ENCODE measurements around the gene GFER.
"Not testable (repeated sequence)": the region's sequence is repeated elsewhere in the genome, so short reads cannot be mapped to it uniquely, and the experiment has no call there.

The GFER gene

DNA sequence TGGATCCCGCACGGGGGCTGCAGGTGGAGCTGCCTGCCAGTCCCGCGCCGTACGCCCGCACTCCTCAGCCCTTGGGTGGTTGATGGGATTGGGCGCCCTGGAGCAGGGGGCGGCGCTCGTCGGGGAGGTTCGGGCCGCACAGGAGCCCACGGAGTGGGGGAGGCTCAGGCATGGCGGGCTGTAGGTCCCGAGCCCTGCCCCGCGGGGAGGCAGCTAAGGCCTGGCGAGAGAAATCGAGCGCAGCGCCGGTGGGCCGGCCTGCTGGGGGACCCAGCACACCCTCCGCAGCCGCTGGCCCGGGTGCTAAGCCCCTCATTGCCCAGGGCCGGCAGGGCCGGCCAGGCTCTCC, 25.9 kb upstream of the GFER start:
- not testable (repeated sequence) for DNase-seq

DNA sequence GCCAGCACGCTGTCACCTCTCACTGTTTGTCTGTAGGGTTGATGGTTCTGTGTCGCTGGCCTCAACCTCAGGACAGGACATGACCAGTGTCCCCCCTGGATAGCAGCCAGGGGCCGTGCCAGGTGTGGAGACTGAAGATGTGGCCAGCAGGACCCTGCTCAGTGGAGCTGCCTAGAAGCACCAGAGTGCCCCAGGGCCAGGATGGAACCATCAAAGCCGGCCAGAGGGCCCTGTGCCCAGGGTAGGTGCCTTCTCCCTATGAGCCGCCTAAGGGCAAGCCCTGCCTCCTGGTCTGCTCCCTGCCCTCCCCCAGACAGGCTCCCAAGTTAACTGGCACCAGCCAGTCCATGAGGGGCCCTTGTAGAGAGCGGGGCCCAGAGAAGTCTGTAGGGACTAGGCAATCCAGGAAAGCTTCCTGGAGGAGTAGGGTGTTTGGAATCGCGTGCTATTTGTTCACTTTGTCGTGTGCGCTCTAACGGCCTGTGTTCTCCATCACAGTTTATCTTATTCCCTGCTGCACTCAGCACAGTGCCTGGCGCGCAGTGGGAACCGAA, 25.2 kb upstream of the GFER start:
- DNase-seq: no peak

DNA sequence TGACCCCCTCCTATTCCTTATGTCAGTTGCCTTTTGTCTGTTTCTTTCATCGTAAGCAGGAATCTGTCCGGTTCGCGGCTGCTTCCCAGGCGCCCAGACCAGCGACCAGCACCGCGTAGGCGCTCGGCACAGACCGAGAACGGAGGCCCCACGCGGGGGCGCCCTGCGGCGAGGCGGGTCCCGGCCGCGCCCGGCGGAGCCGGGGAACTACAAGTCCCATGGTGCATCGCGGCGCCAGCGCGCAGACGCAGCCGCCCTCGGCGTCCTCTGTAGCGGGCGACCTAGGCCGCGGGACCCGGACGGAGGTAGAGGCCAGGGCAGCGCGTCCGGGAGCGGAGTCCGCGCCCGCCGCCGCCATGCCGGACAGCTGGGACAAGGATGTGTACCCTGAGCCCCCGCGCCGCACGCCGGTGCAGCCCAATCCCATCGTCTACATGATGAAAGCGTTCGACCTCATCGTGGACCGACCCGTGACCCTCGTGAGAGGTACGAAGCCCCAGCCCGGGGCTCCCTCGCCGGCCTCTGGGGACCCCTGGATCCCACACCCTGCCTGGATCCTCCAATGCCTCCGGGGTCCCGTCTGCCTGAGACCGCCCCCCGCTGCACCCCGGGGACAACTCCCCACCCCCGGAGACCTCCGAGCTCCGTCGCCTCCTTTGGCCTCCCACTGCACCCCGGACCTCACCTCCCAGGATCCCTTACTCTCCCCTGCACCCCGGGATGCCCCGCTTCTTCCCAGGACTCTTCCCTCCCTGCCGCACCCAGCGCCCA, 24.5 kb upstream of the GFER start, which contains the start of gene NDUFB10:
Gene NDUFB10 (plus strand): TSS at position 270 of the 771 bp plus-strand sequence. CDS start 87 bp downstream, at position 357.
- DNase-seq: peak; percentile 92

DNA sequence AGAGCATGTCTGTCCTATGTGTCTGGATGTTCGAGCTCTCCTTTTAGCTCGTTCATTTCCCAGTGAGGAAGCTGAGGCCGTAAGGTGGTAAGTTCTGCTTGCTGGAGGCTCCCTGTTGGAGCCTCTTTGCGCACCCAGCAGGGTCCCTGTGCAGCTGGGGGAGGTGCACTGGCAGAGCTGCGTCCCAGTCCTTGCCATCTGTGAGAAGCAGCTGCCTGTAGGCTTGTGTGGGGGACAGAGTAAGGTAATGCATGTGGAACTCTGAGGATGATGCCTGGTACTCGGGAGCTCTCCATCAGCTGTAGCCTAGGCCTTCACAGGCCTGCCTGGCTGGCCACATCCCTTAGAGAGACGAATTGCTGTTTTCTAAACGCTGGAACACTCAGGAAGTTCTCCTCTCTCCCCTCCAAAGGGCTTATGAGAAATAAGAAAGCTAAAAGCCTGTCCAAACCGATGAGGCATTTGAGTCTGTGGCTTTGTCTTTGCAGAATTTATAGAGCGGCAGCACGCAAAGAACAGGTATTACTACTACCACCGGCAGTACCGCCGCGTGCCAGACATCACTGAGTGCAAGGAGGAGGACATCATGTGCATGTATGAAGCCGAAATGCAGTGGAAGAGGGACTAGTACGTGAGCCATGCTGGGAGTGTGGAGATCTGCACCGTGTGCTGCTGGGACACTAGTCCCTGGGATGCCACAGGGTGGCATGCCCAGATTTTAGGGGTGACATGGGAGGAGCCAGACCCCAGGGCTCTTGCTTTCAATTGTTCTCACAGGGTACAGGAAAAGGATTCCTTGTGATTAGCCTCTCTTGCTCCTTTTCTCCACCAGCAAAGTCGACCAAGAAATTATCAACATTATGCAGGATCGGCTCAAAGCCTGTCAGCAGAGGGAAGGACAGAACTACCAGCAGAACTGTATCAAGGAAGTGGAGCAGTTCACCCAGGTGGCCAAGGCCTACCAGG, 23.0 kb upstream of the GFER start:
- DNase-seq: peak; percentile 67

DNA sequence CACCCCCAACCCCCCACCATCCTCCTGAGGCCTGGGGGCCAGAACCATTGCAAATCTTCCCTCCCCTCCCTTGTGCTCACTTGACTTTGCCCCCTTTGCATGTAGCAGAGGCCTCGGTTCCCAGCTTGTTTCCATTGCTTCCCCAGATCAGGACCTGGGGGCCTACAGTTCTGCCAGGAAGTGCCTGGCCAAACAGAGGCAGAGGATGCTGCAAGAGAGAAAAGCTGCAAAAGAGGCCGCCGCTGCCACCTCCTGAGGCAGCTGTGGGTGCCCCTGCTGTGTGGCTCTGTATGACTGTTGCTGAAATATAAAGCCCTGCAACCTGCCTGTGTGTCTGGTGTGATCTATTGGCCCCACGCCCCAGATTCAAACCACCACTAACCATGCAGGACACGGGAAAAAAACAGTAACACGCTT, 22.3 kb upstream of the GFER start:
- peak; percentile 41 for DNase-seq

DNA sequence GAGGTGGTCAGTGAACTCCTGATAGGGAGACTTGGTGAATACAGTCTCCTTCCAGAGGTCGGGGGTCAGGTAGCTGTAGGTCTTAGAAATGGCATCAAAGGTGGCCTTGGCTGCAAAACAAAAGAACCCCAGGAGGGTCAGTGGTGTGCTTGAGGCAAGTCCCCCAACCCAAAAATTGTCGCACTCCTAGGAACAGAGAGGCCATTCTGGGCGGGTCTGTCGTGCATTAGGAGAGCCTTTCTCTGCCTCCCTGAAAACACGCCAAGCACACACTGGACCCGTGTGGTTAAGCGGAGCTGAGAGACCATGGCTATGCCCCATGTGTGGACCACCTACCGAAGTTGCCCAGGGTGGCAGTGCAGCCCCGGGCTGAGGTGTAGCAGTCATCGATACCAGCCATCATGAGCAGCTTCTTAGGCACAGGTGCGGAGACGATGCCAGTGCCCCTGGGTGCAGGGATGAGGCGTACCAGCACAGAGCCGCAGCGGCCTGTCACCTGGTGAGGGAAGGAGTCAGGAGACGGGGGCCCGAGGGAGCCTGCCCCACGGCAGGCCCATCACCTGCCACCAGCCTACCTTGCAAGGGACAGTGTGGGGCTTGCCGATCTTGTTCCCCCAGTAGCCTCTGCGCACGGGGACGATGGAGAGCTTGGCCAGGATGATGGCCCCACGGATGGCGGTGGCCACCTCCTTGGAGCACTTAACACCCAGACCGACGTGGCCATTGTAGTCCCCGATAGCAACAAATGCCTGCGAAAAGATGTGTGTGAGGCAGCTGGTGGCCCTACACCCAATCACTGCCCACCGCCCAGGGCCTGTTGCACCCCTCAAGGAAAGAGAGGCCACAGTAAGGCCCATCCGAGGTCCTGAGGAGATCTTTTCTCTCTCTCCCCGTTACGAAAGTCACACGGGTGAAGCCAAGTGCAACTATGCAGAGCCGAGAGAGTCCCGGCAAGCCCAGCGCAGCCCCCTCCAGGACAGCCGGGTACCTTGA, 21.5 kb upstream of the GFER start:
- DNase-seq: not testable (repeated sequence)

DNA sequence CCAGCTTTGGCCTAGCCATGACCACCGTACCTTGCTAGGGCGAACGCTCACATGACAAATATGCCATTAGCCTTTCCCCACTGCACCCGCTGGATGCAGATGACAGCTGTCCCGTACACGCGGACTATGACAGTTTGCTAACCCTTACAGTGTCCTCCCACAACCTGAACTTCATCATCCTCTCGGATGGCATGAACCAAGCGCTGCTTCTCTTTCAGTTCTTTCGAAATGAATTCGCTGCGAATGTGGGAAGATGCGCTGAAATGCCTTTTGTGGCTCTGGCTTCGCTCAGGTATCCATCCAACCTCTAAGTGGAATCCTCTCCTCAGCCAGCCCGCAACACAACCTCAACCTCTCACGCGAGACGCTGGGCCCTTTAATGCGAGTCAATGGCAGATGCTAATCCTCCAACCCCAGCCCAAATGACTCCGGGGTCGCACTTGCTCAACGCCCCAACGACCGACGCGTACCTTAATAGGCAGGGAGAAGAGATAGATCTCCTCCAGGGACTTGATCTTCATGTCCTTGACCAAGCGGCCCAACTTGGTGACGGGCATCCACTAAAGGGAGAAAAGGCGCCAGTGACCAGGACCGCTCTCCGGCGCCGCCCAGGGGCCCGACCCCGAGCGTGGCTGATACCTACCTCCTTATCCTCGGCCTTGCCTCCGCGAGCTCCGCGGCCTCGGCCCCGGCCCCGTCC, 20.0 kb upstream of the GFER start:
- DNase-seq: peak; percentile 52

DNA sequence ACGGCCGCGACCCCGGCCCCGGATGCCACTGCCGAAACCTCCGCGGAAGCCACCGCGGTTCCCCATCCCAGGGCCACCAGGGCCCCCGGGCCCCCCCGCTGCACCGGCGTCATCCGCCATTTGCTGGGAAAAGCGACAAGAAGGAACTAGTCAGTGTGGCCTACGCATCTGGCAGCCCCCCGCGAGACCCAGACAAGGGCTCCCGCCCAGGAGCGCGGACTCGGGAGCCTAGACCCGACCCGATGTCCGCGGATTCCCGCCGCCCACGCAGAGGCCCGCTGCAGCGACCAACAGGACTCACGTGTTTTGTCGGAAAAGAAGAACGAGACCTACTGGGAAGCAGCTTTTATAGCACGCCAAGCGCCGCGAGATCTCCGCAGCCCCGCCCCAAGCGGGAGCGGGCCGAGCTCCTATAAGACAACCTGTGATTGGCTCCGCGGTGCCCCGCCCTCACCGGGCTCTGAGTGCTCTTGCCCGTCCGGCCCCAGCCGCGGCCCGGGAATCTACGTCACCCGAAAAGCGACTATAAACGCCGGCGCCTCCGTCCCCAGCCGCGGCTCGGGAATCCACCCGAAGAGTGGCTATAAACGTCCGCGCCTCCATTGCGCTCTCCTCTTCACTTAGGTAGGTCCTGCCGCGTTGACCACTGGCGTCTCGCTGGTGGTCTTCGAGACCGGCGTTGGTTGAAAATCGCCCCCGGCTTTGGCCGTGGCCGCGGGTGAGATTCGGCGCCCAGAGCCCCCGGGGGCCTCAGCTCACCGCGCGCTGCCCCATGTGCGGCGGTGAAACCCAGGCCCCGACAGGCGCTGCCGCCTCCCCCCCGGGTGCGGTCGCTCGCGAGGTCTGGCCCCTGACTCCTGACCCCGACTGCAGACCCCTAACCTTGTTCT, 19.2 kb upstream of the GFER start, which contains the start of gene RPS2:
Gene RPS2 (minus strand): TSS at position 321 of the 890 bp plus-strand sequence. CDS start 201 bp downstream, at position 120.
- peak; percentile 100 for DNase-seq

DNA sequence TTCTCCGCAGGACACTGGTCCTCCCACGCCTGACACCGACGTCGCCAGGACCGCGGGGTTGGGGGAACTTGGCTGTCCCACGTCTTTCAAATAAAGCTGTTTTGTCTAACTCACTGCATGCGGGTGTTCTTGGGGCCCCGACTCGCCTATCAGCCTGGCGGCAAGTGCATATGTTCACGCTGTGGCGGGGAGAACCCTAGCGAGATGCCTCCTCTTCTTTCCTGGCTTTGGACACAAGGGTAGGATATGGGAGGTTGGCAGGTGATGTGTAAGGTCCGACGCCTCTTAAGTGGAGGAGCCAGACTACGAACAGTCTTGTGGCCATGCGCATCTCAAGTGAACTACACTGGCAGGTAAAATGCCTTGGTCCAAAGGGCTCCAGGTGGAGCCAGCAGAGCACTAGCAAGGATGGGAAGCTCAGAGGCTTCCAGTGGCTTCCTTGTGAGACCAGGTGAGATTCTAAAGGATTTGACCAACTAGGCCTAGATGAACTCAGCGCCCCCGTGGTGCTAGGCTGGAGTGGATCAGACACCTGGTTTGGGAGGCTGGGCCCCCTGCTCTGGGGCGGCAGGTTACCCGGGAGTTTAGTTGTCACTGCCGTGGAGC, 18.5 kb upstream of the GFER start:
- DNase-seq: peak; percentile 36

DNA sequence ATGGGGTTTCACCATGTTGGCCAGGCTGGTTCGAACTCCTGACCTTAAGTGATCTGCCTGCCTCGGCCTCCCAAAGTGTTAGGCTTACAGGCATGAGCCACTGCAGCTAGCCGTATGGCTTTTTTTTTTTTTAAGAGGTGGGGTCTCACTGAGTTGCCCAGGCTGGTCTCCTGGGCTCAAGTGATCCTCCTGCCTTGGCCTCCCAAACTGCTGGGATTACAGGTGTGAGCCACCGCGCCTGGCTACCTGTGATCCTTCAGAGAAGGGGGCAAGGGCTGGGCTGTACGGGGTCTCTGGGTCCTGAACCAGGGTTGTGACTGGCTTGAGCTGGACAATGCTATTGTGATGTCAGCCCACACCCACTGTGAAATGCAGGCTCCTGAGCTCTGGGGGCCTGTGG, 17.5 kb upstream of the GFER start, which contains the start of gene RNF151:
Gene RNF151 (plus strand): TSS at position 397 of the 400 bp plus-strand sequence. CDS start 26 bp downstream, outside the sequence.
- no peak for DNase-seq

DNA sequence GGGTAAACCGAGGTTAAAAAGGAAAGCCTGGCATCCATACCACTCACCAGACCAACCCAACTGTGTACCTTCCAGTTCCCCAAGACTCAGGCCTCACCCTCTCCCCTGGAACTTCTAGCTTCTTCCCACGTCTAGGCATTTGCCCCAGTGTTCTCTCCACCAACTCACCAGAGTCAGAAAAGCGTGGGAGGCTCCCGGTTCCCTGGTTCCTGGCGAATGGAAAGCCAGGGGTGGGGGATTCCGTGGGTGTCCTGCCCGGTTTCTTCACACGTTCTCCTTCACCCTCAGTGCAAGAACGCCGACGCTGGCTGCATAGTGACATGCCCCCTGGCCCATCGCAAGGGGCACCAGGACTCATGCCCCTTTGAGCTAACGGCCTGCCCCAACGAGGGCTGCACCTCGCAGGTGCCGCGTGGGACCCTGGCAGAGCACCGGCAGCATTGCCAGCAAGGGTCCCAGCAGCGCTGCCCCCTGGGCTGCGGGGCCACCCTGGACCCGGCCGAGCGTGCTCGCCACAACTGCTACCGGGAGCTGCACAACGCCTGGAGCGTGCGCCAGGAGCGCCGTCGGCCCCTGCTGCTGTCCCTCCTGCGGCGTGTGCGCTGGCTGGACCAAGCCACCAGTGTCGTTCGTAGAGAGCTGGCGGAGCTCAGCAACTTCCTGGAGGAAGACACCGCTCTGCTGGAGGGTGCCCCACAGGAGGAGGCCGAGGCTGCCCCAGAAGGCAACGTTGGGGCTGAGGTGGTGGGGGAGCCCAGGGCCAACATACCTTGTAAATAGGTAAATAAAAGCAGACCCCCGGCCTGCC, 15.6 kb upstream of the GFER start:
- DNase-seq: no peak

DNA sequence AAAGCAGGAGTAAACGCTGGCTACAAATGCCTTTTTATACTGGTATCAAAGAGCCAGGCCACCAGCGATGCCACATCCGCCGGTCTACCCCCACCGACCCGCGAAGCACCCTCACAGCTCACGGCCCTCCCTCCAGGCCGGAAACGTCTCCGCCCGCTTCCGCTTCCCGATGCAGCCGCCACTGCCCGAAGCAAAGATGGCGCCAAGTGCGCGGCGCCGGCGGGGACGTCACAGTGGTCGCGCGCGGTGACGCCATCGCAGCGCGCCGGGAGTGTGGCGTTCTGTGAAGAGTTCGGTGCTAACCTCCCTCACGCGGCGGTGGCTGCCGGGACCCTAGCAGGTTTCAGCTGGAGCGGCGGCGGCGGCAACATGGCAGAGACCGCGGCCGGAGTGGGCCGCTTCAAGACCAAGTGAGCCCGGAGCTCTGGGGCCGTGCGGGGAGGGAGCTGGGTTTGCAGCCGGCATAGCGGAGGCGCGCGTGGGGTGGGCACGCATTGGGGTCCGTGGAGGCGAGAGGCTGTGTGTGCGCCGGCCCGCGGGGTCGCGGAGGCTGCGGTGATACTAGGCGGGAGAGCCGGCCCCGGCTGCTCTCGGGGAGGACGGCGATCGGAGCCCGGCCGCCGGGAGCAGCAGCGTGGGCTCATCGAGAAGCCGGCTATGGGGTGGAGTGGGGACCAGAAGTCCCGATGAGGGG, 12.1 kb upstream of the GFER start, which contains the start of gene TBL3:
Gene TBL3 (plus strand): TSS at position 258 of the 694 bp plus-strand sequence. CDS start 112 bp downstream, at position 370.
- DNase-seq: peak; percentile 97

DNA sequence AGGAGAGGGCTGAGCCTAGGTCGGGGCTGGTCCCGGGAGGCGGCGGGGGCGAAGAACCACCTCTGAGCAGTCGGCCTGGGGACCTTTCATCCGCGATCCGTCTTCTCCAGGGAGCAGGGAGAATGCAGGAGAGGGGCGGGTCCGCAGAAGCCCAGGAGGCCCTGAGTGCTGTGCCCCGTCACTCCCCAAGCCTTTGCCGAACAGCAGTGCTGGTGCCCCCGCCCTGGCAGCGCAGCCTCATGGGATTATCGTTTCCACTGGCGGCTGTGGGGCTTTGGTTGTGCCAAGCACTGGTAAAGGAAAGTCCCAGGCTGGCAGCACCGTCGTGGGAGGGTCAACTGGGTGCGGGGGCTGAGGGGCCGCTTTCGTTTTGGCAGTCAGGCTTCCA, 11.5 kb upstream of the GFER start:
- no peak for DNase-seq

DNA sequence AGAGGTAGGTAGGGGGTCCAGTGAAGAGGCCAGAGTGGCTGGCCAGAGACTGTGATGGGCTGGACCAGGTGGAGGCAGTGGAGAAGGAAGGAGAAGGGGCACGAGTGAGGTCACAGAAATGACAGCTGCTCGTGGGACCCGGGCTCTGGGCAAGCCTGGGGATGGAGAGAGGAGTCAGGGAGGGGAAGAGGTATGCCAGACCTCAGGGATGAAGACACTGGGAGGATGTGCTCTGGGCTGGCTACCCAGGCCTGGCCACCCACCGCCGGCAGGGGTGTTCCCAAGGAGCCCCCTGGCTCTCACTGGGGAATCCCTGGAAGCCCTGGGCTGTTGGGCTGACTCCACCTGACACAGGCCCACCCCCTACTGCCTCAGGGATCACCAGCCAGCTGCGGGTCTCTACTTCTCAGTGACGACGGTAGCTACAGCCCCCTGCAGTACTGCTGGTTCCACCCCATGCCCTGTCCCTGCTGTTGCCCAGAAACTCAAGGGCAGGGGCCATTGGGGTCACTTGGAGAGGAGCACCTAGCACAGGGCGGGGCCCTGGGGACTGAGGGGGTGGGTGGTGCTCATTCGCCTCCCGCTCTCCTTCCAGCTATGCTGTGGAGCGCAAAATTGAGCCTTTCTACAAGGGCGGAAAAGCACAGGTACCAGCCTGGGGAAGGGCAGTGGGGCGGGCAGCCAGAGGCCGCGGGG, 10.4 kb upstream of the GFER start:
- DNase-seq: no peak

DNA sequence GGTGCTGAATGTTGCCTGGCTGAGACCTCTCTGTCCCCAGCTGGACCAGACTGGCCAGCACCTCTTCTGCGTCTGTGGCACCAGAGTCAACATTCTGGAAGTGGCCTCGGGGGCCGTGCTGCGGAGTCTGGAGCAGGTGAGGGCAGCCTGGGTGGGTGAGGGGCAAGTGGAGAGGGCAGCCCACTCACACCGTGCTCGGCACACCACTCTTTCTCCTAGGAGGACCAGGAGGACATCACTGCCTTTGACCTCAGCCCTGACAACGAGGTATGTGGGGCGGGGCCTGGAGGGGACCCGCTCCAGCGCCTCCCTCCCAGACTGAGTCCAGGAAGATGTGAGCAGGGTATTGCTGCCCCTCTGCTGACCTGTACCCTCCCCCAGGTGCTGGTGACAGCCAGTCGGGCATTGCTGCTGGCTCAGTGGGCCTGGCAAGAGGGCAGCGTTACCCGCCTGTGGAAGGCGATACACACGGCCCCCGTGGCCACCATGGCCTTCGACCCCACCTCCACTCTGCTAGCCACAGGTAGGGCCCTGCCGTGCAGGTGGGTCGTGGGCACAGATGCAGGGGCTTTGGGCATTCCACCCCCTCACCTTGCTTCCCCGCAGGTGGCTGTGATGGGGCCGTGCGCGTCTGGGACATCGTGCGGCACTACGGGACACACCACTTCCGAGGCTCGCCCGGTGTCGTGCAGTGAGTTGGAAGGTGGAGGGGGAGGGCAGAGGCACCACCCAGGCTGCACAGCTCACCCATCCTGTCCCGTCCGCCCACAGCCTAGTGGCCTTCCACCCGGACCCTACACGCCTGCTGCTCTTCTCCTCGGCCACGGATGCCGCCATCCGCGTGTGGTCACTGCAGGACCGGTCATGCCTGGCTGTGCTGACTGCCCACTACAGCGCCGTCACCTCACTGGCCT, 9.6 kb upstream of the GFER start:
- DNase-seq: no peak
